Fibroblast of the aortic adventitia (primary cell): Measurements from ENCODE around the gene NFATC1. TPM values are rescaled to one million over a fixed set of nuclear protein-coding genes. Genes with fewer than 3 reads are reported as not detected.

Source experiments
- DNase-seq: peaks from one replicate; pipeline ENCODE4 v3.0.0-alpha.2; 2010; ENCODE audit warnings: low read depth
- H3K4me3 ChIP-seq: 2 replicates; pipeline ENCODE4 v1.5.1; 2011; ENCODE audit warnings: low read depth, mild to moderate bottlenecking, control low read depth, low read length, moderate library complexity
- total RNA-seq: library from RNA; depleted of rRNA; stranded (reverse); fragments of >200 nt; gene quantifications from 2 replicates; pipeline ENCODE4 v1.2.3, GENCODE V29; 2012; ENCODE audit warnings: low replicate concordance
- TF ChIP-seq, protein P1 (sequence below): IDR thresholded peaks from 2 replicates; pipeline ENCODE4 v1.5.1; 2011; ENCODE audit warnings: mild to moderate bottlenecking, low read length, control low read depth, inconsistent platforms; ENCODE audit not compliant: insufficient read depth

The NFATC1 gene
- total RNA-seq, 1 donor: 3.0 TPM

DNA sequence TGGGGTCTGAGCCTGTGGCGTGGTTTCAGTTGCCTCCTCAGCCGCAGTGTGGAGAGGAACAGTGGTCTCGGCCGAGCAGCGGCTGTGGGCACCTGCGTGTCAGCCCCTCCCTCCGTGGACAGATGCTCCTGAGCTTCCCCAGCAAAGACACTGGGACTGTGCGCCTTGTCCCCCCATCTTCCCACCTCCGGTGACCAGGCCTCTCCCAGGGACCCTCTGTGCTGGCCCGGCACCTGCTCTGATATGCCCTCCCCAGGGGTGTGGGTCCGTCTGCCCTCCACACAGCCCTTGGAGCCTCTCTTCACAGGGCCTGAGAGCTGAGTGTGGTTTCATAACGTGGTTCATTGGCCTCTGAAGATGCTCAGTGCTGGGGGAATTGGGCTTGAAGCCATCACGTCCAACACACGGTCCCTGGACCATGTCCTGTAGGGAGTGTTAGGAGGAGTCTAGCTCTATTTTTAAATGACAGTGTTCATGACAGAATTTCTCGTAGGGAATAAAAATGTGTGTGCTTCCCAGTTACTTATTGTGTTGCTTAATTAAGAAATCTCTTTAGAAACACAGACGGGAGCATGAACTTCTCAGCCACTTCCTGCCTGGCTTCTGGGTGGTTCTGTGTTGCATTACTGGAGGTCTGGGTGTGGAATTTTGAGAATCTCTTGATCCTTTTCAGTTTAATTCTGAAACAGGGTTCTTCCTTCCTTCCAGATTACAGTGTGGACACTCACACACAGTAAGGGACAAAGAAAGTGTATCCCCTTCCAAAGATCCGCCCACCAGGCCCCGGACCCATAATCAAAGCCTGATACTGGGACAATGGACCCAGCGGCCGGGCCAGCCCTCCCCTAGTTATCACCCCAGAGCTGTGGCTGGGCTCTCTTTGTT lies 110.7 kb downstream of the NFATC1 start:
- TF ChIP-seq, protein P1, sequence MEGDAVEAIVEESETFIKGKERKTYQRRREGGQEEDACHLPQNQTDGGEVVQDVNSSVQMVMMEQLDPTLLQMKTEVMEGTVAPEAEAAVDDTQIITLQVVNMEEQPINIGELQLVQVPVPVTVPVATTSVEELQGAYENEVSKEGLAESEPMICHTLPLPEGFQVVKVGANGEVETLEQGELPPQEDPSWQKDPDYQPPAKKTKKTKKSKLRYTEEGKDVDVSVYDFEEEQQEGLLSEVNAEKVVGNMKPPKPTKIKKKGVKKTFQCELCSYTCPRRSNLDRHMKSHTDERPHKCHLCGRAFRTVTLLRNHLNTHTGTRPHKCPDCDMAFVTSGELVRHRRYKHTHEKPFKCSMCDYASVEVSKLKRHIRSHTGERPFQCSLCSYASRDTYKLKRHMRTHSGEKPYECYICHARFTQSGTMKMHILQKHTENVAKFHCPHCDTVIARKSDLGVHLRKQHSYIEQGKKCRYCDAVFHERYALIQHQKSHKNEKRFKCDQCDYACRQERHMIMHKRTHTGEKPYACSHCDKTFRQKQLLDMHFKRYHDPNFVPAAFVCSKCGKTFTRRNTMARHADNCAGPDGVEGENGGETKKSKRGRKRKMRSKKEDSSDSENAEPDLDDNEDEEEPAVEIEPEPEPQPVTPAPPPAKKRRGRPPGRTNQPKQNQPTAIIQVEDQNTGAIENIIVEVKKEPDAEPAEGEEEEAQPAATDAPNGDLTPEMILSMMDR: no peak
- peak; percentile 68 for DNase-seq
- no peak overlapping the region for H3K4me3 ChIP-seq

DNA sequence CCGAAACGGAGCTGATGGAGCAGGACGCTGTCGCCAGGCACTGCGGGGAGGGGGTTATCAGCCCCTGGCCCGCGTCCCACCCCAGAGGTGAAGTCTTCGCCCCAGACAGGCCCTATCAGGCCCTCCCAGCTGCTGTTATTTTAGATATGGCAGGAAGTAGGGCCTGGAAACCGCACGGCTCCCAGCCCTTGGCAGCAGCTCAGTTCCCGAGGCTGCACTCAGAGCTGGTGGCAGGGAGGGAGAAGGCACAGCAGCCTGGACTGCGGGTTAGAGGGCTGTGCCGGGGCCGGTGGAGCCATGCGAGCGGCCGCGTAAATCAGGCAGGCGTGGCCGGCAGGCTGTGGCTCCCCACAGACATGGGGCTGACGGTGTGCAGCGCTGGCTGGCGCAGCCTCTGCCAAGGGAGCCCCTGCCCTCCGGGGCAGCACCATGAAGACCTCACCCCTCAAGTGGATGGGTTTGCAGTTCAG lies 111.4 kb downstream of the NFATC1 start:
- H3K4me3 ChIP-seq: peak overlapping the region; percentile 43
- DNase-seq: peak; percentile 78
- TF ChIP-seq, protein P1: no peak

DNA sequence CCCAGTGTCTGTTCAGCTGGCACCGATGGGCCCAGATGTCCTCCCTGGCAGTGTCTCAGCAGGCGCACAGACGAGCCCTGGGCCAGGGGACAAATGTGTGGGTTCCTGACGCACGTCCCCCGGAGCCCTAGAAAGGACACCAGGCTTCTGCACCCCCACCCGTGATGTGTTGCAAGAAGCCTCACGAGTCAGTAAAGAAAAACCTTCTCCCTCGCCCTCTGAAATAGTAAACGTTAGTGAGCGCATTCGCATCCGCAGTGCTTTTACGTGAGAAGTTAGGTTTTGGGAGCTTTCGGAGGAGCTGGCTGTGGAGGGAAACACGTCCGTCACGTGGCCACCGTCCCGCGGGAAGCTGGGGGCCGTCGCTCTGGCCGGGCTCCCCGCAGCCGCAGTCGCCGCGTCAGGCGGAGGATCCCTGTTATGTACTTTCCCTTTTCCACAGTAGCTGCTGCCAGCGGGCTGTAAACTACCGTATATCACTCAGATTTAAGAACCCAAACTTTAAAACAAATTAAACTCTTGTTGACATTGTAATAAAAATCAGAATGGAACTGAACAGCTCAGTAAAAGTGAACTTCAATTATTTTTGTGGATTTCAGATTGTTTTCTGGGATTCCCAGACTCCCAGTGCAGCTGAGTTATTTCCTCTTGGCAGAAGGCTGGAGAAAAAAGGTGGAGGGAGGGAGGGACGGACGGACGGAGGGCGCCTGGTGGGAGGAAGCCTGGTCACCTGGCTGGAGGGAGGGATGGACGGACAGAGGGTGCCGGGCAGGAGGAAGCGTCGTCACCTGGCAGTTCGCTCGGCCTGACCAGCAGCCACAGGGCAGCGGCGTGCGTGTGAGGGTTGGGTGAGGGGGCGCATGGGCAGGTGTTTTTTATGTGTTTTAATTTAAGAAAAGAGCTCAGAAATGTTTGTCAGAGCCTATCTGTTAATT lies 112.1 kb downstream of the NFATC1 start:
- TF ChIP-seq, protein P1: no peak
- peak overlapping the region; percentile 43 for H3K4me3 ChIP-seq
- peak; percentile 70 for DNase-seq

DNA sequence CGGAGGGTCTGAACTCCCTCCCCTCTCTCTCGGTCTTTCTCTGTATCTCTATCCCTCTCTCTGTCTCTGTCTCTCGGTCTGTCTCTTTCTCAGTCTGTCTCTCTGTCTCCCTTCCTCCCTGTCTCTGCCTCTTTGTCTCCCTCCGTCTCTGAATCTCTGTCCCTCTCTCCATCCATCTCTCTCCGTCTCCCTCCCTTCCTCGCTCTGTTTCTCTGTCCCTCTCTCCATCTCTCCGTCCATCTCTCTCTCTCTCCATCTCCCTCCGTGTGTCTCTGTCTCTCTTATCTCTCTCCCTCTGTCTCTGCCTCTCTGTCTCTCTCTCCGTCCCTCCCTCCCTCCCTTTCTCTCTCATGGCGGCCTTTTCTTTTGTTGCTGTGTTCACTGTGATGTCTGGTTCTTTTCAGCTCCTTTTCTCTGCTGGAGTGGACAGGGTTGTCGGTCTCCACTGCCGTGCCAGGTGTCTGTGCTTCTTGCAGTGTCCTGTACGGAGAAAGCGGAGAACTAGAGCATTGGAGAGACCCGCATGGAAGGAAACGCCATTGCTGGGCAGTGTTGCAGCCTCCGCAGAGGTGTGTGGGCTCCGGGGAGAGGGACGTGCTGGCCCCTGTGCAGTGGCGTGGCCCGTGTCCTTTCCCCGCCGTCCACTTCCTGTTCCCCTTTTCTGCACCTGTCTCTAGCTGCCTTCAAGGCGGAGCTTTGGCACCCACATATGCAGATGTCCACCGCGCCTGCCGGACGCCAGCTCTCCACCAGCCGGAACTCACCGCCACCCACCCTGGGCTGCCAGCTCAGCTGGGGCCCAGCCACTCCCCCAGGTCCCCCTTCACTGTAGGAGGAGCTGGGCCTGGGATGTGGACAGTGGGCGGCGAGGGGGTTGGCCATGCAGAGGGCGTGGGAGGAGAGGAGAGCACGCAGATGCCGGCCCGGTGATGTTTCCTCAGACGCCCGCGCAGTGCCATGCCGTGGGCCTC lies 113.1 kb downstream of the NFATC1 start:
- TF ChIP-seq, protein P1: no peak
- no peak overlapping the region for H3K4me3 ChIP-seq
- no peak for DNase-seq

DNA sequence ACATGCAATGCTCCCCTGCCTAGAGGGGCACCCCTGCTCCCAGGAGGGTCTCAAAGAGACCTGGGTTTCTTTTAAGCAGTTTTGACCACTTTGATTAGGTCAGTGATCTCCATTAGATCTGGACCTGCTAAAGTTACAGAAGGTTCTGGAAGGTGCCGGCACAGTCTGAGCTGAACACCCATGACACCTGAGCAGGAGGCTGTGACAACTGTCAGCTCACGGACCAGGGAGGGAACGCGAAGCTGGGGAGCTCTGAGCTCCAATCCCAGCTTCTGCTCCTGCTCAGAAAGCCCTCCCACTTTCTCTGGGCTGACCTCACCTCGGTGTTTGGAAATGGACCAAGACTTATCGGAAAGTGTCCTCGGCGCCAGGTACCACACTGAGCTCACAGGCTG lies 113.8 kb downstream of the NFATC1 start:
- DNase-seq: no peak
- H3K4me3 ChIP-seq: no peak overlapping the region
- TF ChIP-seq, protein P1: no peak

DNA sequence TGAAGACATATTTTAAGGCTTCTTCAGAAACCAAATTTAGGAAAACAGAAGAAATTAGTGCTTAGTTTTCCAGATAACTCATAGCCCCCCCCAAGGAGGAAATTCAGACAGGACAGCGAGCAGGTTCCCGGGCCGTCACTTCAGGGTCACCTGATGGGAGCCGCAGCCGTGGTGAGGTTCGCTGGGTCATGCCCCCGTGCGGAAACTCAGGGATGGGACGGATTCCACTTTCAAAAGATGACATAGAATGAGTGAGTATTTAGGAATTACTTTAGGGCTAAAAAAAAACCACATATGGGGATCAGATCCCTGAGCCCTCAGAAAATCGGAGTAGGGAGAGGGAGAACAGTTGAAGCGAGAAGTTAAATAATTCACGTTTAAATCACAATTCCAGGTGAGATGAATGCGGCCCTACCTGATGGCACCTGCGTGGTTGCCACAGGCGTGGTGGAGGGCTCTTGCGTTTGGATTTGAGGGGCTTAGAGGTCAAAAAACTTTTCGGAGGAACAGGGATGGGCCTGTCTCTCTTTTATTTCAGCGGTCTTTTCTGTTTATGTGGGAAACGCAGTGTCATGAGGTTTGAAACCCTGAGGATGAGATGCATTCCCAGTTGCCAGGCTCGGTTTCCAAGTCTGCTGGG lies 114.4 kb downstream of the NFATC1 start:
- TF ChIP-seq, protein P1: no peak
- H3K4me3 ChIP-seq: no peak overlapping the region
- DNase-seq: no peak
